HG03432 (cell line): Measurements from ENCODE around the gene PLD5.
"Not testable (repeated sequence)": the region's sequence is repeated elsewhere in the genome, so short reads cannot be mapped to it uniquely, and the experiment has no call there.

ENCODE experiments used
- ATAC-seq: cut with Tn5 transposase; IDR thresholded peaks from one replicate; pipeline ENCODE4 v1.9.1; 2021; ENCODE audit warnings: mild to moderate bottlenecking, moderate library complexity; ENCODE audit not compliant: unreplicated experiment

PLD5 gene

GRCh38 chr1:242428399-242429190, 95.9 kb downstream of the PLD5 start:
- no peak for ATAC-seq

DNA sequence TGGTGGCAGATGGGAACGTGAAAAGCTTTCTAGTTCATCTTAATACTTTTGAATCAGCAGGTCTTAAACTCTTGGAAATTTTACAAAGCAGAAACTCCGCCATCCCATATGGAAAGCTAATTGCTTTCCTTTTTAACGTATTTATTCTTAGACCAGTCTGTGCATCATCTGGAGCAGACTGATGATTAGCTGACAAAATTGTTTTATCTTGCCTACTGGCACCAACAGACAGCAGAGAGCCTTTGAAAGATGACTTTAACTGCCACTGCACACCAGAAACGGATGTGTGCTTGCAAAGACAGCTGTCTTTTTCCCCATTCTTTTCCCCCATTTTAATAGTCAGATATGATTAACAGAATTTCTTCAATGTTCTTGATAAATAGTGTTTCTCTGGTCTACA, 97.0 kb downstream of the PLD5 start:
- ATAC-seq = no peak

DNA sequence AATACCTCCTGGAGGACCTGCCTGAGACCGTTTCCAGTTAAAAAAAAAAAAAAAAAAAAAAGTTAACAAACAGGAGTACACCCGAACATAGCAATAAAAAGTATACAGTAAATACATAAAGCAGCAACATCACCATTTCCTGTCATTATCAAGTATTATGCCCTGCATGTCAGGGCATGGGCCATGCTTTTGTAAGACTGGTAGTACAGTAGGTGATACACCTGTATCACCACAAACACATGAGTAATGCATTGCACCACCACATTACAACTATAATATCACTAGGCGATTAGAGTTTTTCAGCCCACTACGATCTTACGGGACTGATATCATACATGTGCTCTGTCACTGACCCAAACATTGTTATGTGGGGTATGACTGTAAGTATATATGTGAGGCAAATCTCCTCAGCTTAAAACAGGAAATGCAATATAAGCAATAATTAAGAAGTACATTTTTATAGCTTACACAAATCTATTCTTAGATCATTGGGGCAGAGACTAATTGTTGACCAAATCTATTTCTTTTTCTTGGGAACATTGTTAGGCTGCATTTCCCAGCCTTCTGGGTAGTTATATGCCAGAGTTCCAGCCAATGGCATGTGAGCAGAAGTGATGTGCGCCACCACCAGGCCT, 98.1 kb downstream of the PLD5 start:
- no peak for ATAC-seq

- no peak for ATAC-seq
These were observed 99.3 kb downstream of the PLD5 start for GRCh38 chr1:242425232-242425631.

DNA sequence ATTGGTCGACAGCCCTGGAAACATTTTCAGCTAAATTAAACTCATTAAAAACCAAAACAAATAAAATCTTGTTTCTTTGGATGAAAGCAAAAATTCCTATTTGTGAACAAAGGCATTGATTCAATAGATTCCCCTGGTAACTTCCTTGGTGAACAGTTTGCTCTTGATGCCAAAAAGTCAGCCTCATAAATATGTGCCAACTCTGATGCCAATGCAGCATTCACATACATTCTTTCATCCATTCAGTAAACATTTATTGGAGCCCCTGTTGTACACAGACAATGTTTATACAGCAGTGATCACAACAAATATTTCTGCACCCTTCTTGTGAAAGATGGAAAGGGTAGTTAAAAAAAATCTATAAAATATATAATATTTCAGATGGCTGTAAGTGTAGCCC, 107.8 kb downstream of the PLD5 start:
- no peak for ATAC-seq

DNA sequence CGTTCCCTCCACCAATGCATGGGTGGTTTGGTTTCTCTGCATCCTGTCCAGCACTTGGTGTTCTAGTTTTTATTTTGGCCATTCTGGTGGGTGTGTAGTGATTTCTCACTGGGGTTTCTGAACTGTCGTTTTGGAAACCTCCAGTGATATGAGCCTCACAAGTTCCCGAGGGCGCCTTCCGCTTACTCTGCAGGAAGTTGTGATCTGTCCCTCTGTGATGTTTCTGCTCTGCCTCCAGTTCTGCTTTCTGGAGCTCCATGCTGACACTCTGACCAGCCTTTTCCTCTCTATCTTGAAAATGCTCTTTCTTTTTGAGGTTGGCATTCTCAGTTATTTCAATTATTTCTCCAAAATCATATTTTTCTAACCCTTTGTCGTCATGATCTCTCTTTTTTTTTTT, 111.6 kb downstream of the PLD5 start:
- no peak for ATAC-seq

DNA sequence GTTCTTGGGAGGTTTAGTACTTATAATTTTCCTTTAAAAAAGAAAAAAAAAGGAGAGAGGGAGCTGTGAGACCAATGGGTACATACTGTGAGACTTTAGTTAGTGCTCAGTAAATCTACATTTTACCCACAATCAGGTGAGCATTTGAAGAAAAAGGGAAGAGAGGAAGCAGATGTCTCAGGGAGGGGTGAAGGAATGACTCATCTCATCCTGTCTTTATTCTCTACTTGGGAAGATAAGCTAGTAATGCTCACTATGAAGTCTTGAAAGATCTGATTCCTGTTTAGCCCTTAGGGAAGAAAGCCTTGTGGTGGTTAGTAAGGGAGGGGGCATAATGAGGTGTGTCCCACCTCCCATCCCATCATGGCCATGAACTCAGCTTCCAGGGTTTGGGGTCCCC, 112.6 kb downstream of the PLD5 start:
- no peak for ATAC-seq

DNA sequence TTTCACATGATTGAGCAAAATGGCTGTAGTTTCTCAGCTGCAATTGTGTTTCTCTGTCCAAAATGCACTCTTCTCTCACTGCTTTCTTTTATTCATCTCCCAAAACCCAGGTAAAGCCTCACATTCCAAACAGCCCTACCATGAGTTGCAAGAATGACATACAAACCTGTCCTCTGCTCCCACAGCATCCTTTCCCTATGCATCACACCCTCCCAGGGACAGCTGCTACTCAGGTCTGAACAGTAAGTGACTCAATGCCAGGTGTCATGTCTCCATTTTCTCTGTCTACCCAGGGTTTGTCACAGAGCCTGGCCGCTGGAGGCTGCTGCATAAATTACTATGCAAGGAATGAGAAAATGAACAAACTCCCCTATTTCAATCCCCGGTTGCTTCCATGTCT, 118.5 kb downstream of the PLD5 start:
- ATAC-seq = no peak

DNA sequence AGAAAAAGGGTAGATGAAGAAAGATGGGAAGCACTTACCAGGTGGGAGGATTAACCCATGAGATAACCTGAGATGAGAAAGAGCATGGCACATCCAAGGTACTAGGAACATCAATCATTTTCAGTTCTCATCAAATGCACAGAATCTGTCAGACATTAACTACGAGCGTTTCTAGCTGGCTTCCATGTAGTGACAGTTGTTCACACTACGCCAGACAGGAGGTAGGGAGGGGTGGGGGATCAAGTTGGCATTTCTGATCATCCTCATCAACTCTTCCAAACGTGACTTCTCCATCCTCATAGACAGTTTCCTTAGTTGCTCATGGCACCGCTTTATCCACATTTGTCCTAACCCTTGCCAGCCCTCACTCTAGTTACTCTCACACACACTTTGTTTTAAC, 120.2 kb downstream of the PLD5 start:
- ATAC-seq = no peak

- ATAC-seq = no peak
These were observed 121.5 kb downstream of the PLD5 start for GRCh38 chr1:242402956-242403355.

GRCh38 chr1:242401937-242402336, 122.6 kb downstream of the PLD5 start:
- ATAC-seq = no peak

GRCh38 chr1:242398351-242398750, 126.1 kb downstream of the PLD5 start:
- no peak for ATAC-seq

GRCh38 chr1:242391896-242392295, 132.6 kb downstream of the PLD5 start:
- ATAC-seq = no peak

GRCh38 chr1:242376121-242376520, 148.4 kb downstream of the PLD5 start:
- not testable (repeated sequence) for ATAC-seq

DNA sequence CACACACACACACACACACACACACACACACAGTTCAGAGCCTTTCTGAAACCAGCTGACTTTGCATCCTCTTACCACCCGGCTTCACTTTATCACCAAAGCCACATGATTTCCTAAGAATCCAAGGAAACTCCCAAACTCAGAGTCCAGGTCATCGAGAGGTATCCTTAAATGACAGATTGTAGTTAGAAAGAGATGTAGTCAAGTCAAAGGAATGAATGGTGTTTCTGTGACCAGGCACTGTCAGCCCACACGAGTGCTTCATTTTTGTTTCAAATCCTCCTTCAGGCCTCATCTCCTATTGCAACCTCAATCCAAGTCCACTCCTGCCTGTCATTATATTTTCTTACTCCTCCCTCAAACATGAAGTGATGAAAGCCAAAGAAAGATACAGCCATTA, 174.1 kb downstream of the PLD5 start:
- not testable (repeated sequence) for ATAC-seq

- ATAC-seq = no peak
These were observed 174.9 kb downstream of the PLD5 start for GRCh38 chr1:242349636-242350035.

DNA sequence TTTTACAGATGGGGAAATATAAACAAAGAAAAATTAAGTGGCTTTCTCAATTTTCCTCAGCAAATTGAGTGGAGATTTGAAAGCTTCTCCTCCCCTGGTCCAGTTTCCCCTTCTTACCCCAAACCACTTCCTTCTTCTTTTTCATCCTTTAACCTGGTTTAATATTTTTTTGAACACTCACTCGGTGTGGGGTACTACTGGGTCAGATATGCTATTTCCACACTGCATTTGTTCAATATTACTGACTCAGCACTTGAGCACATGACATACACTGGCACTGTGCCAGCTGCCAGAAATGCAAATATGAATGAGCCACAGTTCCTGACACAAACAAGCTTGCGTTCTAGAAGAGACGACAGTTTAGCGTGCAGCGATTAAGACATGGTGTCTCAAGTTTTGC, 193.6 kb downstream of the PLD5 start:
- not testable (repeated sequence) for ATAC-seq

- ATAC-seq = not testable (repeated sequence)
These were observed 197.1 kb downstream of the PLD5 start for GRCh38 chr1:242327381-242327780.

DNA sequence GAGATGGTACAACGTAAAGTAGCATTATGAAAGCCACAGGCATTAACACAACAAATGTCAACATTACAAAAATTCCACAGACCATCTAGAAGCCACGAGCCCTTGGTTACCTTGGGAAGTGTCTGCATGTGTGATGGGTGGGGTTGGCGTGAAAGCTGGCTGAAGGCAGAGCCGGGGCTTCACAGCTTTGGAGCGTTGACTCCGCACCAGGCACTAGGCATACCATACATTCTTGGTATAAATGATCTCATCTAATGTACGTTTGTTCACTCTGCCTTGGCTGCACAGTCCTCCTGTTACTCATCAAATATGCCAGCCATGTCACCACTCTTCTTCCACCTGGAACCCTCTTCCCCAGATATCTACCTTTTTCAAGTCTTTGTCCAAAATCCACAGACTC, 202.5 kb downstream of the PLD5 start:
- ATAC-seq = not testable (repeated sequence)

- ATAC-seq = no peak
These were observed 206.4 kb downstream of the PLD5 start for GRCh38 chr1:242318140-242318539.

DNA sequence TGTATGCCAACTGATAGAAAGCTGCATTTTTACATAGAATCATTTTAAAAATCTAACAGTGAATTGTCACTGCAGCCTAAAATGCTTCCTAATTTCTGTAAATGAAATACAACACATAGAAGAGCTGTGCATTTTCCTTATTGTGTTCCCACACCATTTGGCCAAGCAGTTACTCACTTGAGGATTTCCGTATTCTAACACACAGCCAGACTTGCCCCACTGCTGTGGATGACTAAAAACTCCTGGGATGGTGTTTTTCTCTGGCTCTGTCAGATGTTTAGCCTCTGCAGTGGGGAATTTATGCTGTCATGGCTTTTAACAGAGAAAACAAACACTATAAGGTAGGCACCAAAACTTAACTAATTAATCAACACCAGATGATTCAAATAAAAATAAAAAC, 209.6 kb downstream of the PLD5 start:
- ATAC-seq = not testable (repeated sequence)

DNA sequence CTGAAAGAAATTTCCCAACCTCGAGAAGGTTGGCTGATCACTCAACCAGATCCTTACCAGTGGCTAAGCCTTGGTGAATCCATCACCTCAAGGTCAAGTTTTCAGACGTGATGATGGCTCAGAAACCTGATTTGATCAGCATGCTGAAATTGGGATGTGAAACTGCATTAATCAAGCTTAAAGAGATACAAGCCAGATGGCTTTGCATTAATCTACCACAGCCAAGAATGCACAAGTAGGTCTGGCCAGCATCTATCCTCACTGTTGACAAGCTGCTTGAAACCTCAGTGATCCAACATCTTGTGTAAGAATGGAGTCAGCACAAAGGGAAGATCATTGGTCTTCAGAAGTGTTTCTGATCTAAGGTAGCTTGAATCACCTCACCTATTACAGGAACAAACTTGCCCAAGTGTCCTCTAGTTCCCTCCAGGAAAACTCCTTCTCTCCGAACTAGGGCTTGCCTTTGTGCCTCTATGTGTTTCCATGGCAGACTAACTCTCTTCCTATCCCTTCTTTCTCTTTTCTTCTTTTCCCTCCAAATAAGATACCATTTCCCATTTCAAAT, 210.3 kb downstream of the PLD5 start:
- ATAC-seq = not testable (repeated sequence)
